Progenitor cell of endocrine pancreas (in vitro differentiated cells): ENCODE results near the gene UBE2L3. TPM values are rescaled to one million over a fixed set of nuclear protein-coding genes. Genes with fewer than 3 reads are reported as not detected.
"Not testable (repeated sequence)": the region's sequence is repeated elsewhere in the genome, so short reads cannot be mapped to it uniquely, and the experiment has no call there.

ENCODE experiments used
- DNase-seq: peaks from one replicate; pipeline ENCODE4 v3.0.0; 2021; ENCODE audit warnings: low spot score; ENCODE audit not compliant: unreplicated experiment
- H3K27ac Mint-ChIP-seq: 2 replicates; pipeline ENCODE4 v1.8.0; 2021; ENCODE audit warnings: mild to moderate bottlenecking, moderate library complexity, mixed read lengths
- H3K27me3 Mint-ChIP-seq: 2 replicates; pipeline ENCODE4 v1.8.0; 2021; ENCODE audit warnings: mixed read lengths
- H3K36me3 Mint-ChIP-seq: 2 replicates; pipeline ENCODE4 v1.8.0; 2022; ENCODE audit warnings: mixed read lengths; ENCODE audit not compliant: insufficient read depth
- H3K4me1 Mint-ChIP-seq: 2 replicates; pipeline ENCODE4 v1.8.0; 2021; ENCODE audit warnings: low read depth, mixed read lengths
- H3K4me3 Mint-ChIP-seq: 2 replicates; pipeline ENCODE4 v1.8.0; 2021; ENCODE audit warnings: low read depth, mild to moderate bottlenecking, moderate library complexity, mixed read lengths
- H3K9me3 Mint-ChIP-seq: 2 replicates; pipeline ENCODE4 v1.8.0; 2021; ENCODE audit warnings: low read depth, mixed read lengths
- total RNA-seq: library from RNA; stranded (reverse); gene quantifications from 2 replicates; pipeline ENCODE4 v1.2.1, GENCODE V29; 2021
- TF ChIP-seq, protein P1 (sequence below): fragments of 200-600 bp; sonication (generic); IDR thresholded peaks from one replicate; pipeline ENCODE4 v1.5.0; 2021; ENCODE audit warnings: antibody characterized with exemption, mild to moderate bottlenecking; ENCODE audit not compliant: unreplicated experiment

The UBE2L3 gene
- total RNA-seq, 1 donor from 2014 or later, result 67.4 TPM

DNA sequence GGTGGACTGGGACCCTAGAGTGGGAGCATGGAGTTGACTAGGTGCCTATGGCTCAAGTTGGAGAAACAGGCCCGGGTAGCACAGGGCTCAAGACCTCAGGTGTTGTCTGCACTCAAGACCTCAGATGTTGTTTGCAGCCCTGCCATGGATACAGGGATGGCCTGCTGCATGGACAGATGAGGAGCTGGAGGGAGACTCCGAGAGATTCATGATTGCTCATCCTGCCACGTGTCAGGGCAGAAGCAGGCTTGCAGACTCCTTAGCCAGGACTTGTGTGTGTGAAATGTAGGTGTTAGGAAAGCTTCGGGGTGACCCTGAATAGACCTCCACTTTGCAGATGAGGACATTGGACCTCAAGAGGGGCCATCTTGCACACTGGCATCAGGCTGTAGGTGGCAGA is 66.0 kb downstream of the UBE2L3 start:
- H3K4me1 Mint-ChIP-seq, result no peaks in the 10 kb centered on the region
- no peak overlapping the region for H3K4me3 Mint-ChIP-seq
- no peaks in the 10 kb centered on the region for H3K9me3 Mint-ChIP-seq
- no peak overlapping the region for H3K27ac Mint-ChIP-seq
- H3K27me3 Mint-ChIP-seq, result no peaks in the 10 kb centered on the region
- no peak for DNase-seq
- no peaks in the 10 kb centered on the region for H3K36me3 Mint-ChIP-seq
- TF ChIP-seq, protein P1, sequence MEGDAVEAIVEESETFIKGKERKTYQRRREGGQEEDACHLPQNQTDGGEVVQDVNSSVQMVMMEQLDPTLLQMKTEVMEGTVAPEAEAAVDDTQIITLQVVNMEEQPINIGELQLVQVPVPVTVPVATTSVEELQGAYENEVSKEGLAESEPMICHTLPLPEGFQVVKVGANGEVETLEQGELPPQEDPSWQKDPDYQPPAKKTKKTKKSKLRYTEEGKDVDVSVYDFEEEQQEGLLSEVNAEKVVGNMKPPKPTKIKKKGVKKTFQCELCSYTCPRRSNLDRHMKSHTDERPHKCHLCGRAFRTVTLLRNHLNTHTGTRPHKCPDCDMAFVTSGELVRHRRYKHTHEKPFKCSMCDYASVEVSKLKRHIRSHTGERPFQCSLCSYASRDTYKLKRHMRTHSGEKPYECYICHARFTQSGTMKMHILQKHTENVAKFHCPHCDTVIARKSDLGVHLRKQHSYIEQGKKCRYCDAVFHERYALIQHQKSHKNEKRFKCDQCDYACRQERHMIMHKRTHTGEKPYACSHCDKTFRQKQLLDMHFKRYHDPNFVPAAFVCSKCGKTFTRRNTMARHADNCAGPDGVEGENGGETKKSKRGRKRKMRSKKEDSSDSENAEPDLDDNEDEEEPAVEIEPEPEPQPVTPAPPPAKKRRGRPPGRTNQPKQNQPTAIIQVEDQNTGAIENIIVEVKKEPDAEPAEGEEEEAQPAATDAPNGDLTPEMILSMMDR, result no peak

DNA sequence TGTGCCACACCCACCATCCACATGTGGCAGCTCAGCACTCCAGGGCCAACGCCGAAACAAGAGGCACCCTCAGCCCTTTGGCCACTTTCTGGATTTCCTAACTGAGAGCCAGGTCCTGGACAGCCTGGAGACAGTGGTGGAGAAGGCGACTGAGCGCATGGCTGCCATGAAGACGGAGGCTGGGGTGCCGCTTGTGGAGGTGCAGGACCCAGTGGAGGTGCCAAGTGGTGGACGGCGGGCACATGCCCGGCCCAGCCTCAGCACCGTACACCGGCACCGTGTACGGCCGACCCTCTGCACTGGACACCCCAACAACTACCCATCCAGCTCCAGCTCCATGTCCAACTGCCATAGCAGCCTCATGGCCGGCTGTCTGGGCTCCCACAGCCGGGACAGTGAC is 66.6 kb downstream of the UBE2L3 start:
- TF ChIP-seq, protein P1, result no peak
- Mint-ChIP-seq H3K4me3 (no peak overlapping the region), H3K9me3 (no peaks in the 10 kb centered on the region), H3K27ac (no peak overlapping the region), H3K36me3 (no peaks in the 10 kb centered on the region), H3K4me1 (no peaks in the 10 kb centered on the region), H3K27me3 (no peaks in the 10 kb centered on the region)
- no peak for DNase-seq

- H3K4me3 Mint-ChIP-seq, result no peak overlapping the region
- no peak for DNase-seq
- H3K9me3 Mint-ChIP-seq, result no peaks in the 10 kb centered on the region
- H3K27ac Mint-ChIP-seq, result no peak overlapping the region
- TF ChIP-seq, protein P1, result no peak
- H3K4me1 Mint-ChIP-seq, result no peaks in the 10 kb centered on the region
- H3K36me3 Mint-ChIP-seq, result no peaks in the 10 kb centered on the region
- H3K27me3 Mint-ChIP-seq, result no peaks in the 10 kb centered on the region
These were observed 67.3 kb downstream of the UBE2L3 start for GRCh38 chr22:21634844-21635243.

DNA sequence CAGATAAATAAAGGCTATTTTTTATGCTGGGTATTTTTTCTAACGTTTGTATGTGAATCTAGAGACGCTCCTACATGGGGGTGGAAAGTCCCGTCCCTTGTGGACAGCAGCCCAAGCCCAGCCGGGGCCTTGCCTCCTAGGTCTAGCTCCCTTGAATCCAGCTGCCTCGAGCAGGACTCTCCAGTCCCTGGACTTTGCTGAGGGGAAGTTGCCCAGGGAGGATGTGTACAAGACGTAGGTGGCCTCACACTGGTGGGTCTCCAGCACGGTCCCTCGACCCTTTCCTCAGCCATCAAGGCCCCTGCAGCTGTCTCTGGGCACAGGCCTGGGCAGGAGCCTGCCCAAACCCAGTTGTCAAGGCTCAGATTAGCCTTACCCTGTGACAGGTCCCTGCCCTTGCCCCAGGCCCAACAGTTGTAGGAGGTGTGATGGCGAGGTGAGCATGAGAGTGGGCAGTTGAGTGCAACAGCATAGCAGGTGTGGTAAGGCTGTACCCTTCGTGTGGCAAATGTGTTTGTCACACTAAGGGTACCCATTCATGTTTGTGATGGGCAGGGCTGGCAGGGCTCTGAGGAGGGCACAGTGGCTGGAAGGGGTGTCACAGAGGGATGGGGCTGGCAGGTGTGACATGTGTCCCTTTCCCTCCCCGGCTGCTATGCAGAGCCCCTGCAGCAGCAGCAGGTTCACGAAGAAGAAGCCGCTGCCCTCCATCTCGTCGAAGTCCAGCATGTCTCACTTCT is 68.4 kb downstream of the UBE2L3 start:
- TF ChIP-seq, protein P1, result no peak
- no peak overlapping the region for H3K4me3 Mint-ChIP-seq

GRCh38 chr22:21636629-21637218 is 69.2 kb downstream of the UBE2L3 start:
- H3K27me3 Mint-ChIP-seq, result no peaks in the 10 kb centered on the region
- peaks cover 3% of the 10 kb centered on the region for H3K4me1 Mint-ChIP-seq
- TF ChIP-seq, protein P1, result no peak
- no peaks in the 10 kb centered on the region for H3K36me3 Mint-ChIP-seq
- H3K9me3 Mint-ChIP-seq, result no peaks in the 10 kb centered on the region
- H3K4me3 Mint-ChIP-seq, result no peak overlapping the region
- DNase-seq, result no peak
- no peak overlapping the region for H3K27ac Mint-ChIP-seq

More for the DNA sequence above, 68.4 kb downstream of the UBE2L3 start:
- H3K4me1 Mint-ChIP-seq, result no peaks in the 10 kb centered on the region
- H3K9me3 Mint-ChIP-seq, result no peaks in the 10 kb centered on the region
- no peaks in the 10 kb centered on the region for H3K36me3 Mint-ChIP-seq
- DNase-seq, result no peak
- no peak overlapping the region for H3K27ac Mint-ChIP-seq
- H3K27me3 Mint-ChIP-seq, result no peaks in the 10 kb centered on the region

DNA sequence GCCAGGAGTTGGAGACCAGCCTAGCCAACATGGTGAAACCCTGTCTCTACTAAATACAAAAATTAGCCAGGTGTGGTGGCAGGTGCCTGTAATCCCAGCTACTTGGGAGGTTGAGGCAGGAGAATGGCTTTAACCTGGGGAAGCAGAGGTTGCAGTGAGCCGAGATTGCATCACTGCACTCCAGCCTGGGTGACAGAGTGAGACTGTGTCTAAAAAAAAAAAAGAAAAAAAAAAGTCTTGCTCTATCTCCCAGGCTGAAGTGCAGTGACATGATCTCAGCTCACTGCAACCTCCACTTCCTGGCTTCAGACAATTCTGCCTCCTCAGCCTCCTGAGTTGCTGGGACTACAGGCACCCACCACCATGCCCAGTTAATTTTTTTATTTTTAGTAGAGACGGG is 69.9 kb downstream of the UBE2L3 start:
- not testable (repeated sequence) for H3K4me3 Mint-ChIP-seq, H3K27ac Mint-ChIP-seq, H3K36me3 Mint-ChIP-seq, DNase-seq, H3K9me3 Mint-ChIP-seq, H3K4me1 Mint-ChIP-seq, H3K27me3 Mint-ChIP-seq
